OCI-LY7 (cell line): ENCODE data around the gene UCP1. TPM values are rescaled to one million over a fixed set of nuclear protein-coding genes. Genes with fewer than 3 reads are reported as not detected.

Experiments used
- BruUV-seq: library from RNA; stranded (reverse); fragments of 400-500 nt; replicated peaks from 2 replicates; lab custom pipeline; 2021; lab: Mats Ljungman, UMichigan
- CTCF ChIA-PET: fragments of 300-600 bp; sonication (Branson Sonifier 250); formaldehyde crosslinking; loops from one replicate; lab custom pipeline; 2022; ENCODE audit warnings: antibody characterized with exemption; ENCODE audit not compliant: unreplicated experiment; lab: Charles Lee
- POLR2A ChIA-PET: fragments of 300-600 bp; sonication (Branson Sonifier 250); formaldehyde crosslinking; loops from one replicate; lab custom pipeline; 2022; ENCODE audit warnings: antibody characterized with exemption; lab: Charles Lee
- DNase-seq: peaks from one replicate; pipeline ENCODE4 v3.0.0-alpha.2; 2015; ENCODE audit warnings: low spot score
- H2AFZ ChIP-seq: fragments of 200-600 bp; sonication (generic), shearing (Covaris generic); 2 replicates; pipeline ENCODE4 v1.6.1; 2014; ENCODE audit warnings: mild to moderate bottlenecking, antibody characterized with exemption, low read length, moderate library complexity
- H3K27ac ChIP-seq: fragments of 200-600 bp; sonication (generic); 2 replicates; pipeline ENCODE4 v1.5.1; 2014; ENCODE audit warnings: mixed run types, low read depth, mild to moderate bottlenecking, moderate library complexity, low read length, inconsistent platforms; ENCODE audit not compliant: poor library complexity, severe bottlenecking
- H3K36me3 ChIP-seq: fragments of 200-600 bp; sonication (generic); 2 replicates; pipeline ENCODE4 v1.6.1; 2014; ENCODE audit warnings: mild to moderate bottlenecking, antibody characterized with exemption, low read length, moderate library complexity, mixed read lengths; ENCODE audit not compliant: insufficient read depth
- H3K4me1 ChIP-seq: fragments of 200-600 bp; sonication (generic); 2 replicates; pipeline ENCODE4 v1.5.1; 2014; ENCODE audit warnings: mild to moderate bottlenecking, low read length; ENCODE audit not compliant: insufficient read depth, poor library complexity, severe bottlenecking
- H3K4me2 ChIP-seq: fragments of 200-600 bp; sonication (generic); 2 replicates; pipeline ENCODE4 v1.6.1; 2014; ENCODE audit warnings: mild to moderate bottlenecking, low read length
- H3K4me3 ChIP-seq: fragments of 200-600 bp; sonication (generic); 2 replicates; pipeline ENCODE4 v1.5.1; 2014; ENCODE audit warnings: mild to moderate bottlenecking, low read depth, low read length; ENCODE audit not compliant: poor library complexity, severe bottlenecking
- H3K79me2 ChIP-seq: fragments of 200-600 bp; sonication (generic); 2 replicates; pipeline ENCODE4 v1.6.1; 2016; ENCODE audit warnings: low read depth, mild to moderate bottlenecking, low read length, moderate library complexity, mixed read lengths; ENCODE audit not compliant: insufficient read depth
- H3K9me2 ChIP-seq: fragments of 200-600 bp; sonication (generic); 2 replicates; pipeline ENCODE4 v1.6.1; 2016; ENCODE audit warnings: mild to moderate bottlenecking, low read length, mixed read lengths; ENCODE audit not compliant: insufficient read depth
- H3K9me3 ChIP-seq: fragments of 200-600 bp; sonication (generic); 2 replicates; pipeline ENCODE4 v1.6.1; 2014; ENCODE audit warnings: mild to moderate bottlenecking, mixed run types, low read length, mixed read lengths
- H4K20me1 ChIP-seq: fragments of 200-600 bp; sonication (generic); 2 replicates; pipeline ENCODE4 v1.6.1; 2014; ENCODE audit warnings: mild to moderate bottlenecking, antibody characterized with exemption, low read length, moderate library complexity, mixed read lengths; ENCODE audit not compliant: insufficient read depth
- EZH2phosphoT487 ChIP-seq: fragments of 200-600 bp; sonication (generic); IDR thresholded peaks from 2 replicates; pipeline ENCODE4 v1.6.1; 2018; ENCODE audit warnings: low read depth, borderline replicate concordance, mild to moderate bottlenecking, mixed run types, antibody characterized with exemption, low read length, moderate library complexity, mixed read lengths
- intact Hi-C: fragments of 100-400 bp; cut with micrococcal nuclease; formaldehyde crosslinking; loops from one replicate; pipeline ENCODE4 v1.10.0; 2022; ENCODE audit not compliant: unreplicated experiment
- total RNA-seq, 2 experiments: library from RNA; depleted of rRNA in 1 of 2; stranded (reverse); fragments of >200 nt in 1 of 2; shearing (Covaris generic) in 1 of 2; gene quantifications; 2 replicates each; pipeline ENCODE4 v1.2.3, GENCODE V29; 2014 to 2022
- TF ChIP-seq, protein P1 (sequence below): fragments of 200-600 bp; sonication (generic); conservative IDR thresholded peaks from 2 replicates; pipeline ENCODE4 v1.5.1; 2014; ENCODE audit warnings: mild to moderate bottlenecking, antibody characterized with exemption, low read length, moderate library complexity, mixed read lengths

The UCP1 gene
- total RNA-seq, 2 experiments from 2014 or later: not detected

DNA sequence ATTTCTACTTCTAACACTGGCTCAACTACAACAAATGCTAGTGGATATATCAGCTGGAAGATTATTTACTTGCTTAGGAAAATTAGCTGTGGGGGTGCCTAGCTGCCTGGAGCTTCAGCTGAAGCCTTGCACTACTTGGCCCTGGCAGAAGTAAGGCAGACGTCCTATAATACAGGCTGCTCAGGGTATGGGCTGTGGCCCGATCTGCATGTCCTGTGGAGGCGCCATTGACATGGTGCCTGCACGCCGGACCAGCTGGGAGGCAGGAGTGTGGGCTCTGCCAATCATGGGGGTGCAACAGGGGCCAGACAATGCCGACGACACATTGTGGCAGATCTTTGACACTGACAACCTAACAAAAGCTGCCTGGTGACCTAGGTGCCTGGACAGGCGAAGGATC is 31.6 kb upstream of the UCP1 start:
- Histone ChIP-seq H3K9me2 (no peaks in the 10 kb centered on the region), H3K9me3 (no peaks in the 10 kb centered on the region), H3K4me1 (peaks cover 8% of the 10 kb centered on the region), H4K20me1 (no peaks in the 10 kb centered on the region), H3K27ac (no peak overlapping the region), H3K36me3 (no peaks in the 10 kb centered on the region), H3K4me2 (no peak overlapping the region), H3K4me3 (no peak overlapping the region), H3K79me2 (no peaks in the 10 kb centered on the region), H2AFZ (no peak overlapping the region)
- TF ChIP-seq EZH2phosphoT487: no peak
- TF ChIP-seq, protein P1, sequence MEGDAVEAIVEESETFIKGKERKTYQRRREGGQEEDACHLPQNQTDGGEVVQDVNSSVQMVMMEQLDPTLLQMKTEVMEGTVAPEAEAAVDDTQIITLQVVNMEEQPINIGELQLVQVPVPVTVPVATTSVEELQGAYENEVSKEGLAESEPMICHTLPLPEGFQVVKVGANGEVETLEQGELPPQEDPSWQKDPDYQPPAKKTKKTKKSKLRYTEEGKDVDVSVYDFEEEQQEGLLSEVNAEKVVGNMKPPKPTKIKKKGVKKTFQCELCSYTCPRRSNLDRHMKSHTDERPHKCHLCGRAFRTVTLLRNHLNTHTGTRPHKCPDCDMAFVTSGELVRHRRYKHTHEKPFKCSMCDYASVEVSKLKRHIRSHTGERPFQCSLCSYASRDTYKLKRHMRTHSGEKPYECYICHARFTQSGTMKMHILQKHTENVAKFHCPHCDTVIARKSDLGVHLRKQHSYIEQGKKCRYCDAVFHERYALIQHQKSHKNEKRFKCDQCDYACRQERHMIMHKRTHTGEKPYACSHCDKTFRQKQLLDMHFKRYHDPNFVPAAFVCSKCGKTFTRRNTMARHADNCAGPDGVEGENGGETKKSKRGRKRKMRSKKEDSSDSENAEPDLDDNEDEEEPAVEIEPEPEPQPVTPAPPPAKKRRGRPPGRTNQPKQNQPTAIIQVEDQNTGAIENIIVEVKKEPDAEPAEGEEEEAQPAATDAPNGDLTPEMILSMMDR: no peak
- DNase-seq: no peak
- intact Hi-C loops: no loop called here
- ChIA-PET POLR2A (interaction anchor here (0.6 to 1.7 kb wide), 10 partner anchors 15 to 254 kb away, joined by 3 to 5 read pairs (median 3); no protein-coding TSS in a partner anchor), CTCF (no interaction called here)
- BruUV-seq: no TSS peak

DNA sequence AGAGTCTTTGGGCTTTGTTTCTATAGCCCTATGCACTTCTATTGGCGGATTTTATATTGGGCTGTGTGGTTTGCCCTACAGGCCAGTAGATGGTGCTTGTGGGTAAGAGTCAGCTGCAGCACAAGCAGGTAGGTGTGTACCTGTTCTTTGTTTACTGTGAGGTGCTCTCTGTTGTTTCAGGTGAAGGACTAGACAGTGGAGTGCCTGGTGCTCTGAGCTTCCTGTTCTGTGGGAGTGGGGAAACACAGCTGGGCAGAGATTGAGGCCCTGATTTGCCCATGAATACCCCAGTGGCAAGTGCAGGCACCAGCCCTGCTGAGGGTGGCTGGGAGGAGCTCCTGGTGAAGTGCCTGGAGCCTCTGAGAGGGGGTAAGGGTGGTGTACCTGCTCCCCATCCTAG is 26.3 kb upstream of the UCP1 start:
- no peak overlapping the region for H3K4me3 ChIP-seq
- TF ChIP-seq EZH2phosphoT487: no peak
- TF ChIP-seq, protein P1: peak; percentile 87
- ChIA-PET CTCF (interaction anchor here (0.7 to 1.2 kb wide), 4 partner anchors 15 to 45 kb away, joined by 3 to 4 read pairs (median 4); no protein-coding TSS in a partner anchor), POLR2A (interaction anchor here (0.7 kb wide), 1 partner anchor 21 kb away, joined by 3 read pairs; no protein-coding TSS in a partner anchor)
- peaks cover 2% of the 10 kb centered on the region for H3K4me1 ChIP-seq
- no peak overlapping the region for H3K4me2 ChIP-seq
- peak; percentile 73 for DNase-seq
- H2AFZ ChIP-seq: no peak overlapping the region
- H3K36me3 ChIP-seq: no peaks in the 10 kb centered on the region
- no peaks in the 10 kb centered on the region for H4K20me1 ChIP-seq
- intact Hi-C loops: loop anchor here (1.0 to 2.0 kb wide), 5 partner anchors 43 to 256 kb away; no protein-coding TSS in a partner anchor
- no peak overlapping the region for H3K27ac ChIP-seq
- no peaks in the 10 kb centered on the region for H3K9me3 ChIP-seq
- no peaks in the 10 kb centered on the region for H3K9me2 ChIP-seq
- no TSS peak for BruUV-seq
- no peaks in the 10 kb centered on the region for H3K79me2 ChIP-seq

DNA sequence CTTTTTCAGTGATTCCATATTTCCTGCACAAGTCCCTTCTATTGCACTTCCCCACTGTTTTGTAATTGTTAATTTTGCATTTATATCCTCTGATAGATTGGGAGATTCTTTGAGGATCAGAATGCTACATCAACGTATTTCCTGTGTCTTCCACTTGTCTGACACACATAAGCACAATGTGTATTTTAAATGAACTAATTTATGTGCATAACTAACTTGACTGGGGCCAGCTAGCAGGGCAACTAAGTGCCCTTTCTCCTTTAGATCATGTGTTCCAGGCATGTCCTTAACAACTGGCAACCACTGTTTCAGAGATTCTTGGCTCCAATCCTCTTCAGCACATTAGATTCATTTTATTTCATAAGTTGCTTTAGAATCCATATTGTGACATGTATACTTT is 15.7 kb upstream of the UCP1 start:
- Histone ChIP-seq H3K4me3 (no peak overlapping the region), H3K9me2 (no peaks in the 10 kb centered on the region), H3K4me1 (no peaks in the 10 kb centered on the region), H3K36me3 (no peaks in the 10 kb centered on the region), H2AFZ (no peak overlapping the region), H4K20me1 (no peaks in the 10 kb centered on the region), H3K9me3 (no peaks in the 10 kb centered on the region), H3K79me2 (no peaks in the 10 kb centered on the region), H3K4me2 (no peak overlapping the region), H3K27ac (no peak overlapping the region)
- ChIA-PET POLR2A (interaction anchor here (0.8 to 1.6 kb wide), 3 partner anchors 13 to 266 kb away, joined by 3 to 9 read pairs (median 8); no protein-coding TSS in a partner anchor), CTCF (no interaction called here)
- BruUV-seq: no TSS peak
- no peak for TF ChIP-seq EZH2phosphoT487
- TF ChIP-seq, protein P1: no peak
- DNase-seq: no peak
- intact Hi-C loops: no loop called here
